ENCODE measurements around the gene MIEN1.

The MIEN1 gene

DNA sequence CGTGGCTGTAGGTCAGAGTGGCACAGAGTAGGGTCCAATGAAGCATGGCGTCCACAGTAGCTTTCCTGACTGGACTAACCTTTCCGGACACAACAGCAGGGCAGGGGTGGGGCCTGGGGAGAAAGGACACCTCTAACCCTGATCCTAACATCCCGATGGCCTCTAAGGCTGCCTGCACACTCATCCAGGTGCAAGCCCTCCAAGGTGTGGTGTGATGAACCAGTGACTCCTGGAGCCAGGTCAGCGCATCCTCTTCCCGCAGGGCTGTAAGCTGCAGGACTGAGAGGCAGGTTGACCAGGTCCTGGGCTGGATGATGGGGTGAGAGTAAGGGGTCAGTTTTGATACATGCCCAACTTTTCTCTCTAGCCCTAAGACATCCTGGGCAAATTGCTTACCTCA is 33.6 kb downstream of the MIEN1 start:
- DNase-seq: no peak

DNA sequence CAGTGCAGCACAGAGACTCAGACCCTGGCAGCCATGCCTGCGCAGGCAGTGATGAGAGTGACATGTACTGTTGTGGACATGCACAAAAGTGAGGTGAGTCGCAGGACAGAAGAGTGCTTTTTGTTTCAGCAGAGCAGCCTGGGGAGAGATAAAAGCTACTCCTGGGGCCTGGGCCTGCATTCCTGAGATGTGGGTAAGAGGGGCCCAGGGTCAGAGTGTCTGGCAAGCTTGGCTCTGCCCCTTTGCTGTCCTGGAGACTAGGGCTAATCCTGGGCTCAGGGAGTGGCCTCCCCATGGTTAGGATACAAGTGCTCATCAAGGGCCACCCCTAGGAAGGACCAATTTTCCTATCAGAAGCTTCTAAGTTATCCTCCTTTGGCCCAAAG is 35.2 kb downstream of the MIEN1 start:
- no peak for DNase-seq

DNA sequence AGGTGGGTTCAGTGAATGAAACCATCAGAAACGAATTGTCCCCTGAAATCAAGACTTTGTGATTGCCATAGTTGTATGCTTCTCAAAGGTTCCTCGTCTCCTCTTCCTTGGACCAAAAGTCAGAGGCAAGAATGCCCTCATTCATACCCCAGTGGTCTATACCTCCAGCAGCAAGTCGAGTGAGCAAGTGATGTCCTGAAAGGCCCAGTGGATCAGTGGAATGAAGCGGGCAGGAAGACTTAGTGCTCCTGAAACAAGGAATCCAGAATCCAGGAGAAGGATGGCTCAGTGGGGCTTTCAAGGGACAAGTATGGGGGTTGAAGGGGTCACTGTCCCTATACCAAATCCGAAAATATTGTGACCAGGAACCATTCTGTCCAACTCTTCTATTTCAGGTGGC is 35.7 kb downstream of the MIEN1 start:
- no peak for DNase-seq

GRCh38 chr17:39688945-39689344 is 41.4 kb downstream of the MIEN1 start:
- DNase-seq: no peak

DNA sequence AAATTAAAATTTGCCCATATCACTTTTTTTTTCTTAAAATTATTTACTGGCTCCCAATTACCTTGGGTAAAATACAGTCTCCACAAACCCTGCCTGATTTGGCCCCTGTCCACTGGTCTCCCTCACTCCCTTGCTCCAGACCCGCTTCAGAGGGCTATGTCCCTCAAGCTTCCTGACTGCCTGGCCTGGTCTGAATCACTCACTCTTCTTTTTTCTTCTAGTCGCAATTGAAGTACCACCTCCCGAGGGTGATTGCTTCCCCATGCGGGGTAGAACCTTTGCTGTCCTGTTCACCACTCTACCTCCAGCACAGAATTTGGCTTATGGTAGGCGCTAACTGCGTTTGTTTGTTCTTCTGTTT is 41.9 kb downstream of the MIEN1 start:
- DNase-seq: no peak

GRCh38 chr17:39687546-39688474 is 42.5 kb downstream of the MIEN1 start, which contains the start of gene PGAP3:
TSS of gene PGAP3 (minus strand) at chr17:39688057. CDS start at chr17:39688014, 43 bp downstream.
- DNase-seq: peak; percentile 69

DNA sequence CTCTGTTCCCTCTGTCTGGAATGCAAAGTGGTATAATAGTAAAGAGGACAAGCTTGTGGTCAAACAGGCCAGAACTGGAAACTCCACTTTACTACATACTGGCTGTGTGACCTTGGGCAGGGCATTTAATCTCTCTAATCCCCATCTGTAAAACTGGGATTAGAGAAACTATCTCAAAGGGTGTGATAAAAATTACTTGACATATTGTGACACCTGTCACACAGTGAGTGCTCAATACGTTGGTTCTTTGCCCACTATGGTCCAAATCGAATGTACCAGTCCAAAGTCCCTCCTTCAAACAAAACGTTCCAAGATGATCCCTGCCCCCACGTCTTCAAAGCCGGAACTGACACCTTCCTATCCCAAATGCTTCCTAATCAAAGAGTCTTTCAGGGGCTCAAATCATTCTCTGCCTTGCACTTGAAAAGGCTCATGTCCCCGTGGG is 43.2 kb downstream of the MIEN1 start:
- no peak for DNase-seq

DNA sequence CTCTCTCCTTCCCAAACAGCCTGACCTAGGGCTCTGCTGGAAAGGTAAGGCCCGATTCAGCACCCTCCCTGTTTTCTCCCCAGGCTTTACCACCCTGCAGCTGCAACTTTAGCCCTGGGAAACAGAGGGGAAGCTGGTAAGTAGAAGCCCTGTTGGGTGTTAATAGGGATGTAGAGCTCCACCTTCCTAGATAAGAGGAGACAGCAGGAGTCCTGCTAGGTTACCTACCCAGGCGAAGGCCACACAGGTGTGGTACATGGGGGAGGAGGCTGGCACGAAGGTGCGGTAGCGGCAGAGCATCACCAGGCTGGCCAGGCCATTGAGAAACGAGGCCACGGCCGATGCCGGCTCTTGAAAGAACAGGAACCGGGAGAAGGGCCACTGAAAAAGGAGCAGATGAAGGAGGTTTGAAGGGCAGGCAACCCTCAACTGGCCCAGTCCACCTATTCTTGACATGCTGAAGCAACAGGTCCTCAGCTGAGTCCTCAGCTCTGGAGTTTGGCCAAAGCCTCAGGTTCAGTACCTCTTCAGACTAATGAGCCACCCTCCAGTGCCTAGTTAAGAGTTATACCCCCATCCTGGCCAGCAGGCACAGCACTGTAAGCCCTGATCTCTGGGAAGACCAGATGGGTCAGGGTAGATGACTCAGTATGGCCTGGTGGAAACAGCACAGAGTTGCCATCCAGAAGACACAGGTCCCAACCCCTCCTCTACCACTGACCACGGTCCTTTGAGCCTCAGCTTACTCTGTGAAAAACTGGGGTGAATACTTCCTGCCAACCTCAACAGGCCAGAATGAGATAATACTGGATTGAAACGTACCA is 45.8 kb downstream of the MIEN1 start:
- DNase-seq: no peak

DNA sequence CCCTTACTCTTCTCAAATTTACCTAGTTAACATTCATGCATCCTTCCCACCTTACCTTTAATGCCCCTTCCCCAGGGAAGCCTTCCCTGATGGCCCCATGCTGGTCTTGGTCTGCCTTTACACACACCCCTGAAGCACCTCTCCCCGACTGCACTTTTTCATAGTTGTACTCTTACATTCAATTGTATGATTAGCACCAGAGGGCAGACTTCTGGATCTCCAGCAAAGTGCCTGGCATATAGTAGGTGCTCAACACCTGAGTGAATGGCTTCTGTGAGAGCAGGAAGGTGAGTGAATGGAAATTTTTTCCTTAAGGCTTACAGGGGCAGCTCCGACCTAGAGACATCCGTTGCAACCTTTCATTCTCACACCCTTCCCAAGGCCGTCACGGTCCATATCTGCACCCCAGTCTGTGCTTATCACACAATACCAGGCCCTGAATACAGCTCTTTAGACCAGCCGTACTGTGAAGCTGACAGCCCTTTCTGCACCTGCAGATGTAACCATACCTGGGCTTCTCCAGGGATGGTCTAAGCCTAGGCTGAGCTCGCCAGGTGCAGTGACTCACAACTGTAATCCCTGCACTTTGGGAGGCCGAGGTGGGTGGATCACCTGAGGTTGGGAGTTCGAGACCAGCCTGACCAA is 46.9 kb downstream of the MIEN1 start:
- no peak for DNase-seq

GRCh38 chr17:39679521-39680192 is 50.7 kb downstream of the MIEN1 start:
- no peak for DNase-seq
